Coronary artery (tissue), 2 donors: ENCODE data around the gene HNRNPF.
"Not testable (repeated sequence)": the region's sequence is repeated elsewhere in the genome, so short reads cannot be mapped to it uniquely, and the experiment has no call there.

Experiments
- DNase-seq: peaks from one replicate; pipeline ENCODE4 v3.0.0-alpha.2; 2017; ENCODE audit warnings: low spot score
- H3K27ac ChIP-seq, 2 donors: fragments of 200-600 bp; sonication (generic); one replicate each; pipeline ENCODE4 v1.5.1; 2016 to 2019
- H3K4me3 ChIP-seq: fragments of 200-600 bp; sonication (generic); 2 replicates; pipeline ENCODE4 v1.5.1; 2016; ENCODE audit warnings: mild to moderate bottlenecking, moderate library complexity
- TF ChIP-seq, protein P1 (sequence below): fragments of 200-600 bp; sonication (generic); IDR thresholded peaks from one replicate; pipeline ENCODE4 v1.5.1; 2019; ENCODE audit warnings: antibody characterized with exemption

The HNRNPF gene

DNA sequence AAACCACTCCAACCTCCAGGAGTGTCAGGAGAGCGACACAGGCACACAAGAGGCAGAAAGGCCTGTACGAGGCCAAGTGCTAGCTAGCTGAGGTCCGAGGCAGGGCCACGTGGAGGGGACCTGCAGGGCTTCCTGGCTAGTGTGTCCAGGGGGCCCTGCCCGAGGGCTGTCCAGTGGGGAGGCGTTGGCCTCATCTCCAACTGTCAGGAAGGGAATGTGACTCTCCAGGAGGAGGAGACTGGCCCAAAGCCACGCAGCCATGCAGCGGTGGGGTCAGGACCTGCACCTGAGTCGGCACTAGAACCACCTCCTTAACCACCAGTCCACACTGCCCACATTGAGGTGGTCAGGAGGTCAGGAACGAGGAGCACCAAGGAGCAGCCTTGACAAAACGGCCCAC lies 69.8 kb downstream of the HNRNPF start:
- no peak for DNase-seq
- TF ChIP-seq, protein P1, sequence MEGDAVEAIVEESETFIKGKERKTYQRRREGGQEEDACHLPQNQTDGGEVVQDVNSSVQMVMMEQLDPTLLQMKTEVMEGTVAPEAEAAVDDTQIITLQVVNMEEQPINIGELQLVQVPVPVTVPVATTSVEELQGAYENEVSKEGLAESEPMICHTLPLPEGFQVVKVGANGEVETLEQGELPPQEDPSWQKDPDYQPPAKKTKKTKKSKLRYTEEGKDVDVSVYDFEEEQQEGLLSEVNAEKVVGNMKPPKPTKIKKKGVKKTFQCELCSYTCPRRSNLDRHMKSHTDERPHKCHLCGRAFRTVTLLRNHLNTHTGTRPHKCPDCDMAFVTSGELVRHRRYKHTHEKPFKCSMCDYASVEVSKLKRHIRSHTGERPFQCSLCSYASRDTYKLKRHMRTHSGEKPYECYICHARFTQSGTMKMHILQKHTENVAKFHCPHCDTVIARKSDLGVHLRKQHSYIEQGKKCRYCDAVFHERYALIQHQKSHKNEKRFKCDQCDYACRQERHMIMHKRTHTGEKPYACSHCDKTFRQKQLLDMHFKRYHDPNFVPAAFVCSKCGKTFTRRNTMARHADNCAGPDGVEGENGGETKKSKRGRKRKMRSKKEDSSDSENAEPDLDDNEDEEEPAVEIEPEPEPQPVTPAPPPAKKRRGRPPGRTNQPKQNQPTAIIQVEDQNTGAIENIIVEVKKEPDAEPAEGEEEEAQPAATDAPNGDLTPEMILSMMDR: no peak
- Histone ChIP-seq H3K27ac (no peak overlapping the region), H3K4me3 (no peak overlapping the region)

- Histone ChIP-seq H3K4me3 (no peak overlapping the region), H3K27ac (no peak overlapping the region)
- no peak for DNase-seq
- TF ChIP-seq, protein P1: no peak
These were observed 70.9 kb downstream of the HNRNPF start for GRCh38 chr10:43338117-43338516.

DNA sequence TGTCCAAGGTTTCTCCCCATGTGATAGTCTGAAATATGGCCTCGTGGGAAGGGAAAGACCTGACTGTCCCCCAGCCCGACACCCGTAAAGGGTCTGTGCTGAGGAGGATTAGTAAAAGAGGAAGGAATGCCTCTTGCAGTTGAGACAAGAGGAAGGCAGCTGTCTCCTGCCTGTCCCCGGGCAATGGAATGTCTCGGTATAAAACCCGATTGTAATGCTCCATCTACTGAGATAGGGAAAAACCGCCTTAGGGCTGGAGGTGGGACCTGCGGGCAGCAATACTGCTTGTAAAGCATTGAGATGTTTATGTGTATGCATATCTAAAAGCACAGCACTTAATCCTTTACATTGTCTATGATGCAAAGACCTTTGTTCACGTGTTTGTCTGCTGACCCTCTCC lies 71.5 kb downstream of the HNRNPF start:
- not testable (repeated sequence) for H3K4me3 ChIP-seq, DNase-seq, H3K27ac ChIP-seq

- no peak for DNase-seq
- Histone ChIP-seq H3K27ac (no peak overlapping the region), H3K4me3 (no peak overlapping the region)
- TF ChIP-seq, protein P1: no peak
These were observed 72.2 kb downstream of the HNRNPF start for GRCh38 chr10:43336641-43337318.

DNA sequence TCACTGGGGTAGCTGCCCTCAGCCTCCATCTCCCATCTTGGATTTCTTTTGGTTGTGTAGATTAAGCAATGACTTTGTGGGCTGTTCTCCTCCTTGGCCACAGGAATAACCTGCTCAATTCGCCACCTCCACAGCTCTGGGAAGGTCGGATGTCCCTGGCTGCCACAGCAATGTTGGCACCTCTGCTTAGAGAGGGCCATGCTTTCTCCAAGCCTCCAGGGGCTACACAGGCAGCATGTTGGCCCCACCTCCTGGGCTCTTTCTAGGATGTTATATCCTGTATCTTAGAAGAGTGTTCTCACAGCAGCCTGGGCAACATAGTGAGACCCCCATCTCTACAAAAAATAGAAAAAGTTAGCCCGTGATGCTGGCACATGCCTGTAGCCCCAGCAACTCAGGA lies 72.9 kb downstream of the HNRNPF start:
- Histone ChIP-seq H3K27ac (no peak overlapping the region), H3K4me3 (no peak overlapping the region)
- DNase-seq: no peak
- TF ChIP-seq, protein P1: no peak
